Stimulated activated CD8-positive, alpha-beta memory T cell treated with anti-CD3 and anti-CD28 coated beads, Interleukin-7, amount 100 ng/mL, for 48 hours (primary cell): ENCODE results near the gene RTL5.
A peak's percentile ranks its signal among the peaks of the same experiment; 100 is the strongest.

Experiments
- DNase-seq, 2 donors: peaks; one replicate each; pipeline ENCODE4 v3.0.0-alpha.2; 2020; ENCODE audit warnings: low read depth in 1 of 2; ENCODE audit errors: extremely low read depth in 1 of 2

Gene RTL5

DNA sequence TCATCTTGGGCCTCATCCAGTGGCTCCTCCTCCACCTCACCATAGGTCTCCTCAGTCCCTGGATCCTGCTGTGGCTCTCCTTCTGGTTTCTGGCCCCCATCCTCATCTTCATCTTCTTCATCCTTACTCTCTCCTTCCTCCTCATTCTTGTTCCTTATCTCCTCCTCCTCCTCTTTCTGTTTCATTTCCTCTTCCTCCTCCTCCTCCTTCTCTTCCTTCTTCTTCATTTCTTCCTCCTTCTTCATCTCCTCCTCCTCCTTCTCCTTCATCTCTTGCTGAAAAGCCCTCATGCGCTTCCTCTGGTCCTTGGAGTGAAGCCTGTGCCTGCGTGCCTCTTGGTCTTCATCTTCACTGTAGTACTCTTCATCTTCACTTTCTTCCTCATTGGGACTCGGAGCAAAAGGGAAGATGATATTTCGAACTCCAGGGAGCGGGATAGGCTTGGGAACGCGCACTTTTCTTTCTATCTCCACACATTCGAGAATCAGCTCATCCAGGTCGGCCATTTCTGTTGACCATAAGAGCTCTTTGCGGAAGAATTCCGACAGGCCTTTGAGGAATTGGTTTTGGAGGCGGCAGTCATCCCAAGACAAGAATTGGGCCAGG lies 1.5 kb downstream of the RTL5 start:
- DNase-seq, result no peak

DNA sequence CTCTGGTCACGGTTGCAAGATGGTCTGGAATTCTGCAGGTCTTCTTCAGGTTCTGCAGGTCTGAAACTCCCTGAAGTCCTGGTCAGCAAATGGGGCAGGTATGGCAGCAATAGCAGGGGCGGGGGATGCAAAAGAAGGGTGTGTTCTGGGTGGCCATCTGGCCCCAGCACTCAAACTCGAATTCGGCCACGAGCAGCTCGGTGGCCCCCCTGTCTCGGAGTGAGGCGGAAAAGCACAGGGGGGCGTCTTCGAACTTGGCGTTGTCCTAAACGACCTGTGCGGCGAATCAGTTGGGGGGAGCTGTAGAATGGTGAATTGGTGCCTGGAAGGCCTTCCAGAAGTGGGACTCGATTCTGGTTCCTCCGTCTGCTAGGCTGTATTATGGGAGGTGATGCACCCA lies 2.1 kb downstream of the RTL5 start:
- no peak for DNase-seq

DNA sequence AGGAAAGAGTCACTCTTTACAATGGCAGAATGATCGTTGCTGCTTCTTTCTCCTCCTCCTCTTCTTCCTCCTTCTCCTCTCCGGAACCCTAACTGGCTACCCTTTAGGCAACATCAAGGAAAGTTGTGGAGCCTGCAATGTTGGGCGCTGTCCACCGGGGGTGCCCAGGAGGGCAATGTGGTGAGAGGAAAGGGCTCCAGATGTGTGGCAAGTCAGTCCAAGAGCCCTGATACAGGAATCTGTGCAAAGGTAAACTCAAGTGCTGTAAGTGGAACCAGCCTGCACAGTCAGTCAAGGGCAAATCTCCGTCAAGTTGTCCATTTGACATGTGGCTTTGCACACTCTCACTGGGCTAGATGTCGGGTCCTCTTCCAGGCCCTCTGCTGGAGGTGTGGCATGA lies 2.8 kb downstream of the RTL5 start:
- DNase-seq, result no peak

DNA sequence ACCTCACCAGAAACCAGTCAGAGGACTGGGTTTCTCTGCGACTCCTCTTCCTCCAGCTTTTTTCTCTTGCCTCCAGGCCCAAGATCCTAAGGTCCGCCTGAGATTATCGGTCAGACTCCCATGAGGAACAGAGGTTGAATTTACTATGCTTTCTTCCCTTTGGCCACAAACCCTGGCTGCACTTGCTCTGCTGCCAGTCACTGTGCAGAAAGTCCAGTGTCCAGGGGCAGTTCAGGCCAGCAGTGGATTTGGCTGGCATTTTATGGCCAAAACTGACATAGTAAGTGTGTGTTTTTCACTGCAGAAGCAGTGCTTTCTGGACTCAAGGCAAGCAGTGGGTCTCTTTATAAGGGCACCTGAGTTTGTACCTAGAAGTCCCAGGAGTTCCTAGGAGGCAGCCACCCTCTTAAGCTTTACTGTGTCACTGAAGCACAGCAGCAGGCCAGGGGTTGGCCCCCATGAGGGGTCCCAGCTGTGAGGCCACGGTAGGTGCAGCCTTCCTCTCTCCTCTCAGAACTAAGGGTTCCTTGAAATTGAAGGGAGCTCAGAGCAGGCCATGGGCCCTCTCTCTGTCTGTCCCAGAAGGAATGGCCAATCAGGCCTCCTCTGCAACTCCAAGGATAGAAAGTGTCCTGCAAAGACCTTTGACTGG lies 3.4 kb downstream of the RTL5 start:
- DNase-seq, result no peak

DNA sequence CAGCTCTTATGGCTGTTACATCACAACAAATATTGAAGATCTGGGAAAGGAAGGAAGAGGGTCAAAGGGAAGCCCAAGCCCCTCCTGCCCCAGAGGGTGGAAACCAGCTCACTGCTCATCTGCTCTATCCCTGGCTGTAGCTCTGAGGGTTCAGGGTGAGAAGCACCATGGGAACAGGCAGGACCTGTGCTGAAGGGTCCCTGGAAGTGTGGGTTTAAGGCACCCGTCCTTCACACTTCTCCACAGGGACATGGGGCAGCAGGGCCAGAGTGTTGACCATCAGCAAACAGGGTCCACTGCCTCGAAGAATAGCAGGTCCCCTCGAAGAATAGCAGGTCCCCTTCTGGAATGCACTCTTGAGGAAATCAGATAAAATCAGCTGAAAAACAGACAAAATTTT lies 4.4 kb downstream of the RTL5 start:
- no peak for DNase-seq

DNA sequence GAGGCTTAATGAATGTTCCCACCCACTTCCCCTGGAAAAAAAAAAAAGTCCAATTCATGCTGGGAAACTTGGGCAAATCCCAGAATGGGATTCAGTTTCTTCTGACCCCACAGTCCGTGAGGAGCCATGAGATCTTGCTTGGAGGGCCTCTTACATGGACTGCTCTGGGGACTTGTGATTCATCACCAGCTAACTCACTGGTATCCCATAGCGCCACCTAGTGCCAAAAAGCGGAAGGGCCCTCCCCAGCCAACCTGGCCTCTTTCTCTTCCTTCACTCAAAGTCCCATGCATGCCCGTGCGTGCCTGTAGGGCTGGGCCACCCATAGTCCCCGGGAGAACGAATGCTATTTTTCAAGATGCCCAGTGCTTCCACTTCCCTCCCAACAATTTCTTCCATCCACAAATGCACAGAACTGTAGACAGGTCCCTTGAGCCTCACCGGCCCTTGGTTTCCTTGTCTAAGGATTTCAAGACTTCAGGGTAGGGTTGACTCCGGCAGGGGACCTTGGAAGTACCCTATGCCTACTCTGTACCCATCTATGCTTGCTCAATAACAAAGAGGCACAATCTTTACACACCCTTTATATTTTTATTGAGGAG lies 5.1 kb downstream of the RTL5 start:
- peak; percentile 45 to 55 for DNase-seq

DNA sequence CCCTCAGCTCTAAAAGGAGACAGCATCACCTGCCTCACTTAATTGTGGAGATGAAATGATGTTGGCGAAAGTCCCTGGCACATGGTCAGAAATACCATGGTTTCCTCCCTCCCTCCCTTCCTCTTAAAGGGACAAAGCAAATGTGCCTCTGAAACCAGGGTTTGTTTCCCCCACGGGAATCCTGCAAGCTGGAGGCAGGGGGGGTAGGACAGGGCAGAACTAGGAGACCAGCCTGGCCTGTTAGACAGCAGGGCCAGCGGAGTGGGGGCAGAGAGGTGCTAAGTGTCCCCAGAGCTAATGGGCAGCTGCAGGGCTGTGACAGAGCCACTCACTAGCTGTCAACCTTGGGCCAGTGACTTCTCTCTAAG lies 5.7 kb downstream of the RTL5 start:
- no peak for DNase-seq

DNA sequence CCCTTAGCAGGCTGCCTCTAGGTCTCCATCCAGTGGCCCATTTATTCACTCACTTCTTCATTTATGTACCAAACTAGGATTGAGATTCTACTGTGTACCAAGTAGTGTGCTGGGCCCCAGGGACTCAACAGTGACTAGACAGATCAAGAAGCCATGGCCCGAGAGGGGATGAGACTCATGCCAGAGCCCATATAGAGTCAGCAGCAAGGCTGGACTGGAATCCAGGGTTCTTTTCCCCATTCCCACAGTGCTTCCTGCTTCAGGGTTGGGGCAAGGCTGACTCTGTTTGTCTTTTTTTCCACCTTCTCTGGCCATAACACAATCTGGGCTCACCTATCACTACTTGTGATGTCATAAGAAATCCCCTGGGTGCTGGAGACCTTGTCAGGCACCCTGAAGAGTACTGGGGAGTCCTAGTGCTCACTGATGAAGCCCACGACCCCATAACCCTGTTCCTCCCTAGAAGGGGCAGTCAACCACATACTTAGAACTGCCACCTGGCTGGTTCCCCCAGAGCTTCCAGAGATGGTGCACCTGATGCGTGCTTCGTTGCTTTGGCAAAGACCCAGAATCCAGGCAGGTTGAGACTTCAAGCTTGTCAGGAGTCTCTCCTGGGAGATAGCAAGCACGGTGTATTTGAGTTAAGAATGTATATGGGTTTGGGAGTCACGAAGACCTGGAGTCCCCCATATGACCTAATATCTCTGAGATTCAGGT lies 6.2 kb downstream of the RTL5 start:
- no peak for DNase-seq

DNA sequence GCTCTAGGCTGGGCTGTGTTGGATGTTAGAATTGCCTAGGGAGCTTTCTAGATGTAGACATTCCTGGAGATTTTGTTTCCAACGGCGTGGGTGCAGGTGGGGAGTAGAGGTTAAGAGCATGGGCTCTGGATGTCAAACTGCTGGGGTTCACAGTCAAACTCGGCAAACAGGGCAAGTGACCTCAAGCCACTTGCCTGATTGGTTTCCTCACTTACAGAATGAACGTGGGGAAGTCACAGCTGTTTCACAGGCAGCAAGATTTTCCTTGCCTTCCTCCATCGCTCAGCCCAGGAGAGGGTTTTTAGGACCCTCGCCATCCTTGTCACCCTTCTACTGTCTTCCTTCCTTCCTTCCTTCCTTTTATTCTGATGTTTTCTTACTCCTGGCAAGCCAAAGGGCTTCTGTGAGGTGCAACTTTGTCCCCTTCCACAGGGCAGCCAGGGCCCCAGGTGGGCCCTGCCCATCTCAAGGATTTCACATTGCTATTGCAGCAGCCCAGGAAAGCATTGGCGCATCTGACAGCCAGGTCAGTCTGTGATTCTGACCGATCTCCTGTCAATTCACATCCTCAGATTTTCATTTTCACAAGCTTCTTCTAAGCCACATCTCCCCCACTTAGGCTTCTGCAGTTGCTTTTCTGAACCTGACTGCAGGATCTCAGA lies 7.0 kb downstream of the RTL5 start:
- DNase-seq, result no peak

DNA sequence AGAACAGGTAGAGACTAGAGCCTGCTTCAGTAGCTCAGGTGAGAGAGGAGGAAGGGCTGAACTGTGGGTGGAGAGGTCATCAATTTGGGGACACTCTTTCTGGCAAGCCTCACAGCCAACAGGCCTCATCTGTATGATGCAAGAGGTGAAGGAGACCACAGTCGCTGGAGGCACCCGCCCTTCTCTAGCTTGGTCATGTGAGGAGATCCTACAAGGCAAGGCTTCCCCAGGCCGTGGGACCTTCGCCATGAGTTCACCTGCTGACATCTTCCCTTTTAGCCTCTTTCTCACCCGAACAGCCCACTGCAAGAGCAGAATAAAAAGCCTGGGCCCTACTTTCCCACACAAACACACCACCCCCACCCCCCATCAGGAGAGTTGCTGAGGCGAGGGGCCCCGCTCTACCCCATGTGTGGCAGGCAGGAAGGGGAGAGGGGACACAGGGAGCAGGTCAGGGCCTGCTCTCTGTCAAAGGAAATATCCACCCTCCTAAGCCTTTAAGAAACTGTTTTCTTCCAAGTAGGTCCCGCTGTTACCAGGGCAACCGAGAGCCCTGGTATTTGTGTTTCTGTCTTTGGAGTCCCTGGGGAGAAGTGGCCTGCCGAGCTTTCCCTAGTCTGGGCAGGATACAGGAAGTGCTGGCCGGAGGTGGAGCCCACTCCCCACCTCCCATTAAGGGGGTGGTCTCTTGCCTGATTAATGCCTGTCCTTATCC lies 8.1 kb downstream of the RTL5 start:
- no peak for DNase-seq

DNA sequence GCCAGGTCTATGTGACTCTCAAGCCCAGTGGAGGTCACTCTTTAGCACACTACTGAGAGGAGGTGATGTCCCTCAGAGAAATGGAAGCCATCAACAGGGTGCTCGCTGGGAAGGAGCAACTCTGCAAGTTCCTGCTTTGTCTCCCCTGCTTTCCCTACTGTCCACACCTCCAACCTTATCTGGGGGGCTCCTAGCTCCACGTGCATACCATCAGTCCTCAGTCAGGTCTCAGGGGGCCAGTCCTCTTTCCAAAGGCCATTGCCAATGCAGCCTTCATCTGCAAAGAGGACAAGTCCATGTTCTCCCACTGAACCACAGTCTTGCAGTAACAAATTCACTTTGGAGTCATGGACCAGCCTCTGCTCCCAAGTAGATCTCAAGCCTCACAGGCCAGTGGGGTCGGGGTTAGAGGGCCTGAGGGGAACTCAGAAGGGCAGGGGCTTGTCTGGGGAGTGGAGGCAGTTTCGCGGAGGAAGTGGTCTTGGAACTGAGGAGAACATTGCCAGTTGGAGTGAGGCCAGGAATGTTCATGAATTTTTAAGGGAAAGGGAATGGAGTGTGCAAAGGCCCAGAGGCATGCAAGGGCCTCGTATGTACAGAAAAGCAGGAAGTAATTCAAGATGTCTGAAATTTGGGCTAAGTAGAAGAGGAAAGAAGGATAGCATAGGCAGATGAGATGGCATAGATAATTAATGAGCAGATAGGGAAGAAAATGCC lies 8.9 kb downstream of the RTL5 start:
- no peak for DNase-seq

DNA sequence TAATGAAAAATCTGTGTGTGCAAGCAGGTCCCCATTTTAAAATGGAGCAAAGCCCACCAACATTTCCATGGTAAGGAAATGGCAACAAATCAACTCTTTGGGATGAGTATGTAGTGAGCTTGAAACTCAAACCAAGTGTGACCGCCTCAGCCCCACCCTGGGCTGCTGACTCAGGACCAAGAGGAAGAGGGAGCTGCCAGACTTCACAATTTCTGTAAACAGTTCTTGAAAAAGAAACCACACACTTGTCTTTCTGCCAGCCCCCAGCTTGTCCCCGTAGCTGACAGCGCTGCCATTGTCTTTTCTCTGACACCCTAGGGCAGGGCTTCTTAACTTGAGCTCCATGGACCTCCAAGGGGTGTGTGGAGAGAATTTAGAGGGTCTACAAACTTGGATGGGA lies 10.3 kb downstream of the RTL5 start:
- no peak for DNase-seq

DNA sequence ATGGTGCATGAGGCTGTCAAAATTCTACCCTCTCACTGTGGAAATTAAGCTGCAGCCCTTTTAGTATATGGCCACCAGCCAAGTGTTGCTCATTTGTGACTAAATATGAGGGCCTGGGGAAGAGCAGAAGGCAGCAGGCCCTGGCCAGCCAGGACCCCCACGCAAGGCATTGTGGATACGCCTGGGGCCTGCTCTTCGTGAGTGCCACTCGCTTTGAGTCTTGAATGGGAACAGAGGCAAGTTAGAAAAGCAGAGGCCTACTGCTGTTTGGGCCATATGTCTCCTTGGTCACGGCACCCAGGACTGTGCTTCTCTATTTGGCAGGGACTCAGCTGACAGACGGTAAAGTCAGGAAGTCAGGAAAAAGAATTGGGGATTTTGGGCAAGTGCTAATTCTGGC lies 10.9 kb downstream of the RTL5 start:
- no peak for DNase-seq

DNA sequence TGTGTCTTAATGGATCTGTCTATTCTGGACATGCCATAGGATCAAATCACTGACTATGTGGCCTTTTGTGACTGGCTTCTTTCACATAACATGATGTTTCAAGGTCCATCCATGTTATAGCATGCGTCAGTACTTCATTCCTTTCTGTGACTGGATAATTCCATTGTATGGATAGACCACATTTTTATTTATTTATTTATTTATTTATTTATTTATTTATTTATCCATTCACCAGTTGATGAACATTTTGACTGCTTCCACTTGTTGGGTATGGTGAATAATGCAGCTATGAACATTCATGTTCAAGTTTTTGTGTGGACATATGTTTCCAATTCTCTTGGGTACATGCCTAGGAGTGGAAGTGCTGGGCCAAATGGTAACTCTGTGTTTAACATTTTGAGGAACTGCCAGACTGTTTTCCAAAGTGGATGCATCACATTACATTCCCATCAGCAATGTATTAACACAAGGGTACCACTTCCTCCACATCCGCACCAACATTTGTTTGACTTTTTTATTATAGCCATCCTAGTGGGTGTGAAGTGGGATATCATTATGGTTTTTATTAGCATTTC lies 14.0 kb downstream of the RTL5 start:
- no peak for DNase-seq

DNA sequence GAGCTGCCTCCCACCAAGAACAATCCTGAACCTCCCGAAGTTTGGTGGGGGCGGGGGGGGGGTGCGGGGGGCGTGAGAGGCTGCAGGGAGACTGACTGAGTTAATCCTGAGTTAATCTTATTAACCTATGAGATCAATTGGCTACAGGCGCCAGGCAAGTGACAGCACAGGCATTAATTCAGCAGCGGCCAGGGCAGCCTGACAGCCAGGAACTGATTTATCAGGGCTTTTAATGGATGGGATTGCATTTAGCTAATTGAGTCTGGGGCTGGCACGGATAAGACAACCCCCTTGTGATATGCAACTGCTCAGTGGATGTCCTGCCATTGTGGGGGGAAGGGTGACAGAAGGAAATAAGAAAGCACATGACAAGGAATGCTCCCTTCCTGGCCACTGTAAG lies 16.3 kb downstream of the RTL5 start:
- no peak for DNase-seq

DNA sequence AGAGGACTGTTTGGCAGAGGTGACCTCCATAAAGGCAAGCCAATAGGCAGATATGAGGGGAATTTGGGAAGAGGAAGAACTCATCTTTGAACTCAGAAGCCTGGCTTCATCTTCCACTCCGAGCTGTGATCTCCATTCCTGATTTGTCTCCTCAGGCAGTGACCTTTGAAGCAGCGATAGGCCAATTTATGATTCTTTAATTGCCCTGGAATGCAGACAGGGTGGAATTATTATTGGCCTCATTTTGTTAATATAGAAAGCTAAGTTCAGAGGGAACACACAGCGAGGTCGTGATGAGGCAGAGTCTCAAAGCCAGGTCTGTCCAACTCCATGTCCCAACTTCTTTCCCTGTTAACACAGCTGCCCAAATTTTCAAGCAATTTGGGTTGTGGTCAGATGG lies 16.9 kb downstream of the RTL5 start:
- DNase-seq, result no peak

DNA sequence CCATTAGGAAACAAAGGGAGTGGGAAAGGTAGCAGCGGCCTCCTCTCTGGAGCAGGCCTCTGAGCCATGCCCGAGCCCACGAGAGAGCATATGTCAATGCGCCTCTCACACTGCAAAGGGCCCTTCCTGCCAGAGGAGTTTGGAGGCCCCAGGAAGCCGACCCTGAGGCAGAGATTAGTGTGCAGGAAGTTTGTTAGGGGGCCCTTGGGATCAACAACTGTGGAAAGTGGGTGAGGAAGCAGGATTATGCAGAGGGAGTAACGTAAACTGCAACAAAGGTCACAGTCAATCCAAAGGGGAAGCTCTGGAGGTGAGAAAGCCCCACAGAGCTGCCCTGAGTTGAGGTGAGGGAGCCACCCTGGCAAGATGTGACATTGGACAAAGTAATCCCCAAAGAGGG lies 17.4 kb downstream of the RTL5 start:
- no peak for DNase-seq

DNA sequence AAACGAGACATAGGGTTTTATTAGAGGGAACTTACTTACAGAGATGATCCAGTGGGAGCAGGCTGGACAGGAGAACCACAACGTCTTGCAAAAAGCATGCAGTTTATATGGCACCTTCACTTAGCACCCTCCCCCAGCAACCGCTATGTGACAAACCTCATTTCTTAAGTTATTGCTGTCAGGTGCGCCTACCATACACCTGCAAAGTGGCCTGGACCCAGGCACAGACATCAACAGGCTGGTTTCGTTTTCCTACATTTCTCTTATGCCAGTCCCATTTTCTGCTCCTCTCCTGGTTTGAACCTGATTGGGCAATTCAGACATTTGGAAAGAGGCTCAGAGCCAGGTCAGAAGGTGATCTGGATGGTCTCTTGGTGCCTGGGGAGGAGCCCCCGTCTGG lies 18.3 kb downstream of the RTL5 start:
- DNase-seq, result no peak

DNA sequence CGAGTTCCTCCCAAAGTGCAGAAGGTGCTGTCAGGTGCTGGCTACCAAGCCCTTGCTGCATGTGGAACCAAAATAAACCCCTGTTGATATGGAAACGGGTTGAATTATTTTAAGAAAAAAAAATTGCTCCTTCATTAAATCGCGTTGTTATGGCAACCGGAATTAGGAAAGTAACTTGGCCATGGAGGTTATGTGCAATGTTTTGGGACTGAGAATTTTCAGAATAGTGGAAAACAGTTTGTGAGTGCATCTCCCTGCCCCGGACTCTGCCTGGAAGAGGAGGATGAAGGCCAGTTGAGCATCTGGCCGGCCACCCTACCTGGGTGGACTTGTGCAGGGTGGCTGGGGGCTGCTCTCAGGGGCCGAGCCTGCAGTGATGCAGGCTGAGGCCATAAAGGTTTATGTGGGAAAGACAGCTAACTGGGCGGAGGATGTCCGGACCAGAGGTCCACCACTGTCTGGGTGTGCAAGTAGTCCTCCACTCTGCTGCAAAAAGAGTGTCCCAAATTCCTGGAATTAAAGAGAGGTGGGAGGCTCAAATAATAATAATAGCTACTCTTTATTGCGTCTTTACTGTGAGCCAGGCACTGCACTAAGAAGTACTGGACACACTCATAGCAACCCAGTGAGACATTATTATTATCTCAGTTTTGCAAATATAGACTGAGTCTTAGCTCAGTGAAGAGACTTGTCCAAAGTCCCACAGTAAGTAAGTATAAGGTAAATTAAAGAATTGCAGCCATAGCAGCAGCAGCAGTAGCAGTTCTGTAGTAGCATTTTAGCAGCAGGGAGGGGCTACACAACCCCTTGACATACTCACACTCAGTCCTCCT lies 20.6 kb downstream of the RTL5 start:
- no peak for DNase-seq
